HG02798 (cell line): ENCODE results near the gene SIRPD.
A peak's percentile ranks its signal among the peaks of the same experiment; 100 is the strongest.

ENCODE experiments used
- ATAC-seq: cut with Tn5 transposase; IDR thresholded peaks from one replicate; pipeline ENCODE4 v1.9.1; 2021; ENCODE audit warnings: mild to moderate bottlenecking; ENCODE audit not compliant: unreplicated experiment, poor library complexity

SIRPD gene

DNA sequence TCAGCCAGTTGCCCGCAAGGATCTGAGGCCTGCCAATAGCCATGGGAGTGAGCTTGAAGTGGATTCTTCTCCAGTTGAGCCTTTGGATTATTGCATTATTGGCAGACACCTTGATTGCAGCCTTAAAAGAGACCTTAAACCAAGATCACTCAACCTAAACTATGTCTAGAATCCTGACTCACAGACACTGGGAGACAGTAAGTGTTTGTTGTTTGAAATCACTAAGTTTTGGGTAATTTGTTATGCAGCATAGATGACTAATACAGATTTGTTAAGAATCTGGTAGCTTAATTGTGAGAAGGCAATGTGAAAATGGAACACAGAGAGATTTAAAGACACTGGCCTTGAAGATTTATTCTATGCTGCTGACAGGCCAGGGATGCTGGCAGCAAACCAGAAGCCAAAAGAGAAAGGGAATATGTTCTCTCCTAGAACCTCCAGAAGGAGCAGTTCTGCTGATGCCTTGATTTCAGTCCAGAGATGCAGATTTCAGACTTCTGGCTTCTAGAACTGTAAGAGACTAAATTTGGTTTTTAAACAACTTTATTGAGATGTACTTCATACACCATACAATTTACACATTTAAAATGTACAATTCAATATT is 17.6 kb downstream of the SIRPD start:
- no peak for ATAC-seq

- ATAC-seq, result no peak
Observed at GRCh38 chr20:1538655-1539054, 18.9 kb downstream of the SIRPD start.

DNA sequence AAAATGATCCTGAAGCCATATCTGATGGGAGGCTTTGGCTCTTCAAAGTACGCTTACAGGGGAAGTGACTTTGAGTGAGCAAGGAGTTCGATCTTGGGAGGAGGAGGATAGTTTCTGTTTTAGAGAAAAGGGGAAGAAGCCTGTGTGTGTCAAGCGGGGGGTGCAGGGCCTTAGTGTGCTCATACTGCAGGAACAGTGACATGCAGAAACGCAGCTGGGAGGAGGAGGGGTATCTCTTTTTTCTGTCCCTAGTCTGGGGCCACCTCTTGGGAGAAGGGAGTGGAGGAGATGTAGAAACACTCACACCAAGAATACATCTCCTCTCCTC is 19.8 kb downstream of the SIRPD start:
- ATAC-seq, result no peak

DNA sequence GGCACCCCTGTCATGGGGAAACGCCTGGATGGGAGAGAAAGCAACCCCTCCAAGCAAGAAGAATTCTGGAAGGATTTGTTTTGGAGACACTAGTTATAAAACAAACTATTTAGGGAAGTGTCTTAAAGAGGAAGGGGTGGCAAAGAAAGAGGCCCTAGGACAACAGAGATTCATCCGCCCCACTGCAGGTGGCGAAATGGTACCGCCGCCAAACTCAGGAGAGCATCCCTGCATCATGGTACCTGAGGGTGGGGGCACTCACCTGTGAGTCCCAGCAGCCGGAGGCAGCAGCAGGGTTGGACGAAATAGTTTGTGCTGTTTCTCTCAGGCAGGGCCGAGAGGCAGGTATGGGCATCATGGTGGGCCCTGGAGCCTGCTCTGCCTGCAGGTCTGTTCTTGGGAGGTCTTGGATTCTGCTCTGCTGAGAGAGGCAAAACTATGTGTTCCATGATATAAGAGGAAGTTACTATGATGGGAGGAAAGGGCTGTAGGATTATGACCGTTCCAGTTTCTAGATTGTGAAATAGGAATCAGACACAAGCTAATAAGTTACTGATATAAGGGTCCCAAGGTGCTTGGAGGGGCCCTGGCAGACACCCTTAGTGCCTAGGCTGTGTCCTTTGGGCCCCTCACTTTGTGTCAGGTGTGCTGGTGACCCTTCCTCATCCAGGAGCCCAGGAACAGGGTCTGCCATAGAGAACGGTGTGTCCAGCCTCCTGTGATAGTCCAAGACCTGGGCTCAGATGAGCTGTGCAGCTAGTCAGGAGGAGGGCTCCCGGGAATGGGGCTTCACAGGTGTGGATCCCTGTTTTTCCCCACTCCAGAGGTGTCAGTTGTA is 20.4 kb downstream of the SIRPD start:
- no peak for ATAC-seq

DNA sequence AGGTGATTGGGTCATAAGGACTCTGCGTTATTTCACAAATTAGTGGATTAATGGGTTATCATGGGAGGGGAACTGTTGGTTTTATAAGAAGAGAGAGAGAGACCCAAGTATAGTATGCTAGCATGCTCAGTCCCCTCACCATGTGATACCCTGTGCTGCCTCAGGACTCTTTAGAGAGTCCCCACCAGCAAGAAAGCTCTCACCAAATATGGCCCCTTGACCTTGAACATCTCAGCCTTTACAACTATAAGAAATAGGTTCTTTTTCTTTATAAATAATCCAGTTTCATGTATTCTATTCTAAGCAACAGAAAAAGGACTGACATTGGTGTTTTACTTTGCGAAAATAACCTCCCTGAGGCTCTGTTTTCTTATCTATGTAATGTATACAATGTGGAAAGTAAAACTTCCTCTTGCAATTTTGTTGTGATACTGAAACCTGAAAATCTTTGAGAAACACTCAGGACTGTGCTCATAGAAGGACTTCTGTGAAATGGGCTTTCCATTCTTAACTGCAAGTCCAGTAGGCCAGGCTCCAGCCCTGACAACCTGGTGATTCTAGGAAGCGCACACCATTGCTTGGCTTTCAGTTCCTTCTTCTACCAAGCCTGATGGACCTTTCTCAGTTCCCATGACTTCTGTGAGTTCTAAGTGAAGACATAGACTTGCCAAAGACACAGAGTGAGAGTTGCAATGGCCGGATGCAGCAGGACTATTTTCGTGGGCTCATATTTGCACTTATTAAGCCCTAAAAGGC is 21.9 kb downstream of the SIRPD start:
- peak; percentile 90 for ATAC-seq

DNA sequence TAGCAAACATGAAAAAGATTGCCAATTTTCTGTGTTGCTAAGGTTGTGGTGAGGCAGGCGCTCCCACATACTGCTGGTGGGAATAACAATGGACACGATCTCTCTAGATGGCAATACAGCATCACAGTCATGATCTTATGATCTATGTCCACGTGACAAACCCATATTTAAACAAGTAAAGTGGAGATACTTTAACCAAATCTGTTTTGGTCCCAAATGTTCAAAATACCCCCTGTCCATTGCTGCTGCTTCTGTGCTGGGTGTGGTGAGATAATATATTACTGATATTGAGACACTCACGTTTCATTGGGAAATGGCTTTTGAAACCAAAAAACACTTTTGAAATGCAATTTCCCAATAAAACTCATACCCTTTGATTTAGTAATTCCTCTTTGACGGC is 23.0 kb downstream of the SIRPD start:
- no peak for ATAC-seq

- ATAC-seq, result no peak
Observed at GRCh38 chr20:1533059-1533458, 24.4 kb downstream of the SIRPD start.

DNA sequence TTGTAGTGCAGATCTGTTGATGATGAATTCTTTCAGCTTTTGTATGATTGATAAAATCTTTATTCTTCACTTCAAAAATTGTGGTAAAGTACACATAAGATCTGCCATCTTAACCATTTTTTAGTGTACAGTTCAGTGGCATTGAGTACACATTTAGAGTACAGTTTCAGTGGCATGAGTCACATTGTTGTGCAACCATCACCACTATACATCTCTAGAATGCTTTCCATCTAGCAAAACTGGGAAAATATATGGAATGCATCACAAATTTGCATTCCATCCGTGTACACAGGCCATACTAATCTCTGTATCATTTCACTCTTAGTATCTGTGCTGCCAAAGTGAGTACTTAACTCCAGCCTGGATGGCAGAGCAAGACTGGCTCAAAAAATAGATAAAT is 28.7 kb downstream of the SIRPD start:
- ATAC-seq, result no peak

DNA sequence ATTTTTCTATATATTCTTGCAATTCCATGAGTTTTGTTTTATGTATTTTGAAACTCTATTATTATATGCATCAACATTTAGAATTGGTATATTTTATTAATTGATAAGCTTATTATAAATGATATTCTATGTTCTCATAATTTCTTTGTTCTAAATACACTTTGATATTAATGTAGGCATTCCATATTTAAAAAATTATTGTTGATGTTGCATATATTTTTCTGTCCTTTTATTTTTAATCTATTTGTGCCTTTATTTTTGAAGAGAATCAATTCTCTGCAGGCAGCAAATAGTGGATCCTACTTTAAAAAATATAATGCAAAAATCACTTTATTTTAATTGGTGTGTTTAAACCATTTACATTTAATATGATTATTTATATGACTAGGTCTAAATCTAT is 29.6 kb downstream of the SIRPD start:
- ATAC-seq, result no peak

- no peak for ATAC-seq
Observed at GRCh38 chr20:1526896-1527295, 30.6 kb downstream of the SIRPD start.

DNA sequence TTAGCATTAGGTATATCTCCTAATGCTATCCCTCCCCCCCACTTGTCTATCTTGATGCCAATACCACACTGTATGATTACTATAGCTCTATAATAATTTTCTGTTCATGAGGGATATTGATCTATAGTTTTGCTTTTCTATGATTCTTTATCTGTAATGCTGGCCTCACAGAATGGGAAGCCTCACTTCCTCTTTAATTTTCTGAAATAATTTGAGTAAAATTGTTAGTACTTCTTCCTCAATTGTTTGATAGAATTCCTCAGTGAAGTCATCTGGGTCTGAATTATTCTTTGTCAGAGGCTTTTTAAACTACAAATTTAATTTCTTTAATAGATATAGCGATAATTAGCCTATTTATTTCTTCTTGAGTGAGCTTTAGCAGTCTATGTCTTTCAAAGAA is 31.2 kb downstream of the SIRPD start:
- no peak for ATAC-seq

GRCh38 chr20:1524004-1524403 is 33.5 kb downstream of the SIRPD start:
- no peak for ATAC-seq

GRCh38 chr20:1517010-1517409 is 40.5 kb downstream of the SIRPD start:
- ATAC-seq, result no peak

- ATAC-seq, result no peak
Observed at GRCh38 chr20:1513801-1514200, 43.7 kb downstream of the SIRPD start.

GRCh38 chr20:1509237-1509636 is 48.3 kb downstream of the SIRPD start:
- no peak for ATAC-seq

DNA sequence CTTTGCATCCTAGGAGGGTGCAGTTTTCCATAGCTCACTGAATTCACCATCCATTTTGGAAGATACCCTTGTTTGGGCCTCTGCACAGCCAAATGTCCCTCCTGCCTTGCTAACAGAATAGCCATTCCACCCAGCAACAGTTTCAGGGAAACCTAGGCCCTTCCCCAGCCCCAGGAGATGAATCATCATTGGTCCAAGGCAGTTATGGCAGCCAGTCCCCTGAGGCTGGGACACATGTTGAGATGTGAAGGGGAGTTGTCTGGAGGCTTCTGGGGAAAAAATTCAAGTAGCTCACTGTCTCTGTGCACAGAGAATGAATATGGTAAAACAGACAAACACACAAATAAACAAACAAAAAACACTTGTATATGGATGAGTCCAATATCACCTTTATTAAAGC is 48.9 kb downstream of the SIRPD start:
- ATAC-seq, result no peak

- ATAC-seq, result no peak
Observed at GRCh38 chr20:1507276-1507675, 50.2 kb downstream of the SIRPD start.

GRCh38 chr20:1505871-1506270 is 51.6 kb downstream of the SIRPD start:
- ATAC-seq, result no peak

- ATAC-seq, result no peak
Observed at GRCh38 chr20:1505361-1505760, 52.1 kb downstream of the SIRPD start.

DNA sequence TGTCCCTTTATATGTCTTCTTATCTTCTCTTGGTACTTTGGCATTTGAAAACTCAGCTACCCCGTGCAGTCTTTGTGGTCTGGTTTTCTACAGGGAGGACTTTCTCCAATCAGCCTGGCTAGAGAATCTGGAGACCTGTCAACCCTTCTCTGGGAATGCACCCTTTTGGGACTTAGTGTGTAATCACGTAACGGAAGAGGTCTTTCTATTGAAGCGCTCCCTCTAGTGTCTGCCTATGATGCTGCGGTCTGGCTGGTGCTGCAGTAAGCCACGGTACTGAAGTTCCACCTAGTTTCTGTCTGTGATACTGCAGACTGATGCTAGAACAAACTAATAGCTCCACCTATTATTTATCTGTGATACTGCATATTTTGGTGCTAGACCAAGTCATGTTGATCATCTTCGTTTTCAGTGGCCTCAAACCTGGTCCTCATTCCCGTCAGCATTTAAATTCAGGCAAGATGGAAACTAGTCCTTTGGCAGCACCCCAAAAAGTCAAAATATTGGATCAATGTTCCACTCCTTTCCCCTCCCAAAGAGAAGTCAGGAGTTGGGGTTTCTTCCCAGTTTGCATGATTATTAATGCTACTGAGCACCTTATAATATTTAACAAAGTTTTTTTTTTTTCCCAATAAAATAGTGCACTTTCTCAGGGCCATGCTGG is 53.8 kb downstream of the SIRPD start:
- ATAC-seq, result peak; percentile 95

DNA sequence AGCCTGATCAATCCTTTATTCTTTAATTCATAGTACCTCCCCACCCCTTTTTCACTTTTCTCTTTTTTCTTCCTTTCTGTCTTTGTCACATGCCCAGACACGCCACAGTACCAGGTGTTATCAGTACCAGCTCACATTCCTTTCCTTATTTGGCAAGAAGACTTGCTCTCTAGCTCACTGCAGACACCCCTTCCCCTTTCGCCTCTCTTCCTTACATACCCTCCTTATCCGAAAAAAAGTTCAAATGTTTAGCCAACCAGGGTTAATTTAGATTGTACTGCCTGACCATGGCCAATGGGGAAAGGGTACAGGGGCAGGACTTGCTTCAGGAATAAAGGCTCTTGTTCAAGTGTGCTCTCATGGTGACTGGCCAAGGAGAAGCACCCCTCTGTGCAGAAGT is 57.0 kb downstream of the SIRPD start:
- ATAC-seq, result no peak
